GM18519 (cell line): ENCODE results near the gene ANKS1B.

ENCODE experiments used
- ATAC-seq: cut with Tn5 transposase; IDR thresholded peaks from one replicate; pipeline ENCODE4 v1.9.1; 2021; ENCODE audit warnings: mild to moderate bottlenecking, moderate library complexity; ENCODE audit not compliant: unreplicated experiment, low FRiP score

Gene ANKS1B

GRCh38 chr12:99151744-99152143 lies 833.0 kb downstream of the ANKS1B start:
- no peak for ATAC-seq

GRCh38 chr12:99147130-99147529 lies 837.6 kb downstream of the ANKS1B start:
- ATAC-seq = no peak

- ATAC-seq = no peak
These were observed 838.0 kb downstream of the ANKS1B start for GRCh38 chr12:99146730-99147129.

GRCh38 chr12:99146185-99146584 lies 838.6 kb downstream of the ANKS1B start:
- no peak for ATAC-seq

GRCh38 chr12:99142651-99143050 lies 842.1 kb downstream of the ANKS1B start:
- no peak for ATAC-seq

GRCh38 chr12:99140017-99140720 lies 844.6 kb downstream of the ANKS1B start:
- ATAC-seq = no peak

GRCh38 chr12:99138393-99138792 lies 846.3 kb downstream of the ANKS1B start:
- no peak for ATAC-seq

- peak; percentile 52 for ATAC-seq
These were observed 847.4 kb downstream of the ANKS1B start for GRCh38 chr12:99137124-99137855.

- ATAC-seq = no peak
These were observed 848.2 kb downstream of the ANKS1B start for GRCh38 chr12:99136516-99136915.

- ATAC-seq = no peak
These were observed 849.4 kb downstream of the ANKS1B start for GRCh38 chr12:99135376-99135775.

GRCh38 chr12:99133401-99133800 lies 851.3 kb downstream of the ANKS1B start:
- no peak for ATAC-seq

- ATAC-seq = no peak
These were observed 853.0 kb downstream of the ANKS1B start for GRCh38 chr12:99131751-99132199.

- ATAC-seq = peak; percentile 98
These were observed 853.8 kb downstream of the ANKS1B start for GRCh38 chr12:99130808-99131553.

GRCh38 chr12:99128246-99128802 lies 856.4 kb downstream of the ANKS1B start:
- ATAC-seq = no peak

GRCh38 chr12:99122959-99123358 lies 861.8 kb downstream of the ANKS1B start:
- no peak for ATAC-seq

GRCh38 chr12:99122496-99122895 lies 862.2 kb downstream of the ANKS1B start:
- ATAC-seq = no peak

GRCh38 chr12:99121546-99121945 lies 863.2 kb downstream of the ANKS1B start:
- ATAC-seq = no peak

- ATAC-seq = no peak
These were observed 864.8 kb downstream of the ANKS1B start for GRCh38 chr12:99119943-99120342.

- no peak for ATAC-seq
These were observed 865.3 kb downstream of the ANKS1B start for GRCh38 chr12:99119449-99119848.

- no peak for ATAC-seq
These were observed 873.1 kb downstream of the ANKS1B start for GRCh38 chr12:99111600-99111999.

- ATAC-seq = no peak
These were observed 873.9 kb downstream of the ANKS1B start for GRCh38 chr12:99110868-99111267.
